GM23338 (cell line): Measurements from ENCODE around the gene FTCDNL1. TPM values are rescaled to one million over a fixed set of nuclear protein-coding genes. Genes with fewer than 3 reads are reported as not detected.

Experiments
- ATAC-seq: fragments of 200-7000 bp; cut with Tn5 transposase; 3 replicates; pipeline ENCODE4 v1.9.1; 2020
- DNase-seq: peaks from one replicate; pipeline ENCODE4 v3.0.0-alpha.2; 2015; ENCODE audit warnings: low spot score
- H2AFZ ChIP-seq: fragments of 200-600 bp; sonication (generic); 2 replicates; pipeline ENCODE4 v1.8.0; 2016; ENCODE audit warnings: antibody characterized with exemption, mild to moderate bottlenecking, moderate library complexity
- H3F3A ChIP-seq: fragments of 200-600 bp; sonication (generic); replicated peaks from 2 replicates; pipeline ENCODE4 v1.8.0; 2017; ENCODE audit warnings: antibody characterized with exemption, mixed run types, low read depth
- H3K27ac ChIP-seq: fragments of 200-600 bp; sonication (generic); 2 replicates; pipeline ENCODE4 v1.6.1; 2016; ENCODE audit warnings: low read depth
- H3K27me3 ChIP-seq: fragments of 200-600 bp; sonication (generic); 2 replicates; pipeline ENCODE4 v1.8.0; 2016; ENCODE audit warnings: mild to moderate bottlenecking, mixed run types, moderate library complexity; ENCODE audit not compliant: insufficient read depth
- H3K36me3 ChIP-seq: fragments of 200-600 bp; sonication (generic); 2 replicates; pipeline ENCODE4 v1.8.0; 2016; ENCODE audit warnings: mild to moderate bottlenecking; ENCODE audit not compliant: insufficient read depth
- H3K4me1 ChIP-seq: fragments of 200-600 bp; sonication (generic); 2 replicates; pipeline ENCODE4 v1.8.0; 2016; ENCODE audit warnings: mild to moderate bottlenecking, moderate library complexity; ENCODE audit not compliant: insufficient read depth
- H3K4me2 ChIP-seq: fragments of 200-600 bp; sonication (generic); 2 replicates; pipeline ENCODE4 v1.7.1; 2017; ENCODE audit warnings: mixed run types
- H3K4me3 ChIP-seq: fragments of 200-600 bp; sonication (generic); 2 replicates; pipeline ENCODE4 v1.6.1; 2016; ENCODE audit warnings: mixed run types
- H3K79me2 ChIP-seq: fragments of 200-600 bp; sonication (generic); replicated peaks from 2 replicates; pipeline ENCODE4 v1.8.0; 2017; ENCODE audit warnings: mild to moderate bottlenecking; ENCODE audit not compliant: insufficient read depth
- H3K9me2 ChIP-seq: fragments of 200-600 bp; sonication (generic); 2 replicates; pipeline ENCODE4 v1.8.0; 2017; ENCODE audit not compliant: insufficient read depth
- H4K20me1 ChIP-seq: fragments of 200-600 bp; sonication (generic); replicated peaks from 2 replicates; pipeline ENCODE4 v1.8.0; 2017; ENCODE audit warnings: mild to moderate bottlenecking; ENCODE audit not compliant: insufficient read depth
- H3K27ac Mint-ChIP-seq: 2 replicates; pipeline ENCODE4 v1.8.0; 2020; ENCODE audit warnings: inconsistent platforms, mild to moderate bottlenecking, moderate library complexity, mixed read lengths
- H3K27me3 Mint-ChIP-seq: 3 replicates; pipeline ENCODE4 v1.8.0; 2022; ENCODE audit warnings: low read depth, mild to moderate bottlenecking, moderate library complexity, mixed read lengths, inconsistent platforms; ENCODE audit not compliant: insufficient read depth, poor library complexity
- H3K36me3 Mint-ChIP-seq: 3 replicates; pipeline ENCODE4 v1.8.0; 2021; ENCODE audit warnings: low read depth, mild to moderate bottlenecking, inconsistent platforms, moderate library complexity, mixed read lengths
- H3K4me1 Mint-ChIP-seq: 3 replicates; pipeline ENCODE4 v1.8.0; 2020; ENCODE audit warnings: mild to moderate bottlenecking, inconsistent platforms, mixed read lengths
- H3K4me3 Mint-ChIP-seq: 3 replicates; pipeline ENCODE4 v1.8.0; 2021; ENCODE audit warnings: moderate library complexity, mild to moderate bottlenecking, inconsistent platforms, mixed read lengths
- H3K9me3 Mint-ChIP-seq: 3 replicates; pipeline ENCODE4 v1.8.0; 2020; ENCODE audit warnings: moderate library complexity, mild to moderate bottlenecking, inconsistent platforms, mixed read lengths
- EZH2 ChIP-seq: fragments of 200-600 bp; sonication (generic); IDR thresholded peaks from one replicate; pipeline ENCODE4 v1.8.0; 2017; ENCODE audit warnings: antibody characterized with exemption, mild to moderate bottlenecking, low read depth; ENCODE audit not compliant: unreplicated experiment
- POLR2AphosphoS5 ChIP-seq: IDR thresholded peaks from 2 replicates; pipeline ENCODE4 v1.6.1; 2016; ENCODE audit warnings: antibody characterized with exemption, low read depth
- ZNF114 ChIP-seq: fragments of 250-450 bp; sonication (Bioruptor Pico); IDR thresholded peaks from 2 replicates; pipeline ENCODE4 v1.5.0; 2020; ENCODE audit warnings: mild to moderate bottlenecking, moderate library complexity
- polyA plus RNA-seq: library from polyadenylated mRNA; unstranded; fragments of >200 nt; fragmentation: Nextera tagmentation; extraction: Ambion mirVana; gene quantifications from 2 replicates; pipeline ENCODE4 v1.2.1, GENCODE V29; 2016
- small RNA-seq: library from RNA; depleted of rRNA; stranded (forward); fragments of <200 nt; gene quantifications from one replicate; pipeline ENCODE3, GENCODE V24; 2014; ENCODE audit warnings: low replicate concordance
- total RNA-seq: library from RNA; depleted of rRNA; stranded (reverse); fragments of >200 nt; shearing (Covaris generic); gene quantifications from 2 replicates; pipeline ENCODE4 v1.2.3, GENCODE V29; 2014; rRNA removed
- TF ChIP-seq, protein P1 (sequence below), 2 experiments: fragments of 200-600 bp in 1 of 2; sonication (generic) in 1 of 2; conservative IDR thresholded peaks; 2 replicates each; pipeline versions ENCODE4 v1.5.1 to v1.6.1; 2016 to 2017; ENCODE audit warnings: antibody characterized with exemption in 2 of 2, low read depth in 2 of 2, mild to moderate bottlenecking in 2 of 2, moderate library complexity in 1 of 2
- TF ChIP-seq, protein P2 (sequence below): IDR thresholded peaks from 2 replicates; pipeline ENCODE4 v1.6.1; 2016; ENCODE audit warnings: antibody characterized with exemption
- TF ChIP-seq, protein P3 (sequence below): IDR thresholded peaks from one replicate; pipeline ENCODE4 v1.6.1; 2018; ENCODE audit warnings: antibody characterized with exemption; ENCODE audit not compliant: unreplicated experiment

The FTCDNL1 gene
- total and polyA plus RNA-seq, 2 experiments from 2014 or later = 1.7 to 2.0 TPM

- no peak overlapping the region for H3K4me3 Mint-ChIP-seq
- Histone ChIP-seq H3K27me3 (no peaks in the 10 kb centered on the region), H3K36me3 (no peaks in the 10 kb centered on the region), H3K4me3 (no peak overlapping the region), H2AFZ (no peak overlapping the region), H4K20me1 (no peaks in the 10 kb centered on the region), H3F3A (no peaks in the 10 kb centered on the region), H3K4me2 (no peak overlapping the region), H3K4me1 (no peaks in the 10 kb centered on the region), H3K9me2 (no peaks in the 10 kb centered on the region), H3K27ac (no peak overlapping the region), H3K79me2 (no peaks in the 10 kb centered on the region)
- H3K27me3 Mint-ChIP-seq = no peaks in the 10 kb centered on the region
- H3K27ac Mint-ChIP-seq = no peak overlapping the region
- peaks cover 8% of the 10 kb centered on the region; the same call in 1 of the 3 replicates for H3K4me1 Mint-ChIP-seq
- H3K36me3 Mint-ChIP-seq = peaks cover 5% of the 10 kb centered on the region; the same call in 2 of the 3 replicates
- DNase-seq (no peak), ATAC-seq (no peak)
- H3K9me3 Mint-ChIP-seq = peaks cover 8% of the 10 kb centered on the region
- no peak for TF ChIP-seq ZNF114
- TF ChIP-seq, protein P1, sequence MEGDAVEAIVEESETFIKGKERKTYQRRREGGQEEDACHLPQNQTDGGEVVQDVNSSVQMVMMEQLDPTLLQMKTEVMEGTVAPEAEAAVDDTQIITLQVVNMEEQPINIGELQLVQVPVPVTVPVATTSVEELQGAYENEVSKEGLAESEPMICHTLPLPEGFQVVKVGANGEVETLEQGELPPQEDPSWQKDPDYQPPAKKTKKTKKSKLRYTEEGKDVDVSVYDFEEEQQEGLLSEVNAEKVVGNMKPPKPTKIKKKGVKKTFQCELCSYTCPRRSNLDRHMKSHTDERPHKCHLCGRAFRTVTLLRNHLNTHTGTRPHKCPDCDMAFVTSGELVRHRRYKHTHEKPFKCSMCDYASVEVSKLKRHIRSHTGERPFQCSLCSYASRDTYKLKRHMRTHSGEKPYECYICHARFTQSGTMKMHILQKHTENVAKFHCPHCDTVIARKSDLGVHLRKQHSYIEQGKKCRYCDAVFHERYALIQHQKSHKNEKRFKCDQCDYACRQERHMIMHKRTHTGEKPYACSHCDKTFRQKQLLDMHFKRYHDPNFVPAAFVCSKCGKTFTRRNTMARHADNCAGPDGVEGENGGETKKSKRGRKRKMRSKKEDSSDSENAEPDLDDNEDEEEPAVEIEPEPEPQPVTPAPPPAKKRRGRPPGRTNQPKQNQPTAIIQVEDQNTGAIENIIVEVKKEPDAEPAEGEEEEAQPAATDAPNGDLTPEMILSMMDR (conservative IDR thresholded peaks at IDR 0.05; ENCODE audit: low read depth in 2 of 2) = no peak
- no peak for TF ChIP-seq POLR2AphosphoS5
- TF ChIP-seq, protein P2, sequence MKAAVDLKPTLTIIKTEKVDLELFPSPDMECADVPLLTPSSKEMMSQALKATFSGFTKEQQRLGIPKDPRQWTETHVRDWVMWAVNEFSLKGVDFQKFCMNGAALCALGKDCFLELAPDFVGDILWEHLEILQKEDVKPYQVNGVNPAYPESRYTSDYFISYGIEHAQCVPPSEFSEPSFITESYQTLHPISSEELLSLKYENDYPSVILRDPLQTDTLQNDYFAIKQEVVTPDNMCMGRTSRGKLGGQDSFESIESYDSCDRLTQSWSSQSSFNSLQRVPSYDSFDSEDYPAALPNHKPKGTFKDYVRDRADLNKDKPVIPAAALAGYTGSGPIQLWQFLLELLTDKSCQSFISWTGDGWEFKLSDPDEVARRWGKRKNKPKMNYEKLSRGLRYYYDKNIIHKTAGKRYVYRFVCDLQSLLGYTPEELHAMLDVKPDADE = no peak
- TF ChIP-seq, protein P3, sequence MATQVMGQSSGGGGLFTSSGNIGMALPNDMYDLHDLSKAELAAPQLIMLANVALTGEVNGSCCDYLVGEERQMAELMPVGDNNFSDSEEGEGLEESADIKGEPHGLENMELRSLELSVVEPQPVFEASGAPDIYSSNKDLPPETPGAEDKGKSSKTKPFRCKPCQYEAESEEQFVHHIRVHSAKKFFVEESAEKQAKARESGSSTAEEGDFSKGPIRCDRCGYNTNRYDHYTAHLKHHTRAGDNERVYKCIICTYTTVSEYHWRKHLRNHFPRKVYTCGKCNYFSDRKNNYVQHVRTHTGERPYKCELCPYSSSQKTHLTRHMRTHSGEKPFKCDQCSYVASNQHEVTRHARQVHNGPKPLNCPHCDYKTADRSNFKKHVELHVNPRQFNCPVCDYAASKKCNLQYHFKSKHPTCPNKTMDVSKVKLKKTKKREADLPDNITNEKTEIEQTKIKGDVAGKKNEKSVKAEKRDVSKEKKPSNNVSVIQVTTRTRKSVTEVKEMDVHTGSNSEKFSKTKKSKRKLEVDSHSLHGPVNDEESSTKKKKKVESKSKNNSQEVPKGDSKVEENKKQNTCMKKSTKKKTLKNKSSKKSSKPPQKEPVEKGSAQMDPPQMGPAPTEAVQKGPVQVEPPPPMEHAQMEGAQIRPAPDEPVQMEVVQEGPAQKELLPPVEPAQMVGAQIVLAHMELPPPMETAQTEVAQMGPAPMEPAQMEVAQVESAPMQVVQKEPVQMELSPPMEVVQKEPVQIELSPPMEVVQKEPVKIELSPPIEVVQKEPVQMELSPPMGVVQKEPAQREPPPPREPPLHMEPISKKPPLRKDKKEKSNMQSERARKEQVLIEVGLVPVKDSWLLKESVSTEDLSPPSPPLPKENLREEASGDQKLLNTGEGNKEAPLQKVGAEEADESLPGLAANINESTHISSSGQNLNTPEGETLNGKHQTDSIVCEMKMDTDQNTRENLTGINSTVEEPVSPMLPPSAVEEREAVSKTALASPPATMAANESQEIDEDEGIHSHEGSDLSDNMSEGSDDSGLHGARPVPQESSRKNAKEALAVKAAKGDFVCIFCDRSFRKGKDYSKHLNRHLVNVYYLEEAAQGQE = no peak
- TF ChIP-seq EZH2 = no peak
Measured at GRCh38 chr2:199710551-199710950, 140.4 kb downstream of the FTCDNL1 start.

Small RNA genes within 50 kb of the gene (small RNA-seq; reads per million reads assigned to genes)
- gene AC108032.1 (not detected), gene RN7SL717P (not detected)

Other genes starting within 250 kb of the FTCDNL1 start
- gene C2orf69, start 60.1 kb upstream of the FTCDNL1 start, total RNA-seq = 36.6 and 39.2 TPM in 2 replicates
- gene C2orf69, start 60.1 kb upstream of the FTCDNL1 start, polyA plus RNA-seq = 31.2 and 33.4 TPM in 2 replicates
- 18.4 and 19.6 TPM in 2 replicates for gene TYW5, start 104.3 kb upstream of the FTCDNL1 start, total RNA-seq
- gene TYW5, start 104.3 kb upstream of the FTCDNL1 start, polyA plus RNA-seq = 10.6 and 12.4 TPM in 2 replicates
- 36.0 and 59.0 TPM in 2 replicates for gene MAIP1, start 104.4 kb upstream of the FTCDNL1 start, total RNA-seq
- gene MAIP1, start 104.4 kb upstream of the FTCDNL1 start, polyA plus RNA-seq = 34.0 and 41.9 TPM in 2 replicates